OCI-M2 (cell line): Measurements from ENCODE around the gene PROCA1.
"Not testable (repeated sequence)": the region's sequence is repeated elsewhere in the genome, so short reads cannot be mapped to it uniquely, and the experiment has no call there.

ENCODE experiments used
- DNase-seq: peaks from one replicate; lab custom pipeline; 2025; ENCODE audit not compliant: unreplicated experiment; lab: John Stamatoyannopoulos, UW

Gene PROCA1

DNA sequence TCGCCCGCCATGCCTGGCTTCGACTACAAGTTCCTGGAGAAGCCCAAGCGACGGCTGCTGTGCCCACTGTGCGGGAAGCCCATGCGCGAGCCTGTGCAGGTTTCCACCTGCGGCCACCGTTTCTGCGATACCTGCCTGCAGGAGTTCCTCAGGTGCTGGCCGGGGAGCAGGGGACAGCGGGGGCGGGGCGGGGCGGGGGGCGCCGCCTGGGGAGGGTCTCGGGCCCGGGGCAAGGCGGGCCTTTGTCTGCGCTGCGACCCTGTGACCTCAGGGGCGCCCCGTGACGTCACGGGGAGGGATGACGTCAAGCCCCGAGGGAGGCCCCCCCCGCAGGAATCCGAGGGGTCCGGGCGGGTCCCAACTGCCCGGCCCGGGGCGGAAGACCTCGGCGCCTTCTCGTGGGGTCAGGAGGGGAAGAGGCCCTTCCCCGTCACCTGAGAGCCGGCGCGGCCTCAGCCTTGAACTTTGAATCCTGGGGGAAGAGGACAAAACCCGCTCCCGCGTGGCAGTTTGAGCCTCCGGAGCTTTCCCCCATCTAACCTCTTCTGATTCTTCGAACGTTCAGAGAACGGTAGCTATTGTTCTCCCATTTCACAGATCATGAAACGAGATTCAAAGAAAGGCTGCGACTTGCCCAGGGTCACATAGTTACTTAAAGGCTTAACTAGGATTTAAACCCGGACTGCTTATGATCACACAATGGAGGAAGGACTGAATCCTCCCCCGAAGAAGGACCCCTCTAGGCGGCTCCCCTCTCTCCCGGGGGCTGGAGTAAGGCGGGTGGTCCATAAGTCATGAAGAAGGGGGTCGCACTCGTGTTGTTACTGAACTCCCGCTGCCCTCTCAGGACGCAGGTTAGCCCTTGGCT is 32.6 kb upstream of the PROCA1 start:
- no peak for DNase-seq

DNA sequence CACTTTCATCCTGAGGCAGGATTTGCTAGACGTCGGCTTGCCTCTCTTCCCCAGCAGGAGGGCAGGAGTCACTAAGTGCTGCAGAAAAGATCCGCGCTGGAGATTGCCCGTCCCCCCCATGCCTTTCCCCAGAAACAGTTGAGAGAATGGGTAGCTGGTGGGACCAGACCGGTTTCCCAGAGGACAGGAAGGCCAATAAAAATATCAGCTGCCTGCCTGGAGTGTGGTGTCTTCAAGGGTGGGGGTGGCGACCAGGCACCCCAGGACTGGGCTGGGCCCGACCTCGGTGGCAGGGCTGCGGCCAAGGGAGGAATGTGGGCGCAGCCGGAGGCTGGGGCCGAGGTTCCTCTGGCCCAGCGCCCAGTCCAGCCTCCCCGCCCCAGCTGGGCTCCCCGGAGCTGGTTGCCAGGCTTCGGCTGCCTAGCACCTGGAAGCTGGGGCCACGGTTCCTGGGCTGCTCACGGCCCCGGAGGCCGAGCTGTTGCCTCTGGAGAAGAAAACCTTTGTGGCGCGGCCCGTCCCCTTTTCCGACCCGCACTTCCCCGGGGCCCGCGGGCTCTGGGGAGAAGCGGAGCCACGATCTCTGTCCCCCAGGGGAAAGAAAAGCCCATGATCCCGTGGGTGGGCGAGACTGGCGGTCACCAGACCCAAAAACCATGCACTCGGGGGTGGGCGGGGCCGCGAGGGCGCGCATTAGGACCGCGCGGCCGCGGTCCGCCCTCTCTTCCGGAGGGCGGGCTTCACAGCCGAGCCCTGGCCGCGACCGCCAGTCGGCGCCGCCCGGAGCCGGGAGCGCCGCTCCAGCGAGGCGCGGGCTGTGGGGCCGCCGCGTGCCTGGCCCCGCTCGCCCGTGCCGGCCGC is 31.8 kb upstream of the PROCA1 start, which contains the start of gene TRAF4:
Gene TRAF4 (plus strand): TSS at position 769 of the 861 bp plus-strand sequence. CDS start 102 bp downstream, outside the sequence.
- DNase-seq = no peak

GRCh38 chr17:28741358-28742349 is 30.0 kb upstream of the PROCA1 start:
- DNase-seq = no peak

DNA sequence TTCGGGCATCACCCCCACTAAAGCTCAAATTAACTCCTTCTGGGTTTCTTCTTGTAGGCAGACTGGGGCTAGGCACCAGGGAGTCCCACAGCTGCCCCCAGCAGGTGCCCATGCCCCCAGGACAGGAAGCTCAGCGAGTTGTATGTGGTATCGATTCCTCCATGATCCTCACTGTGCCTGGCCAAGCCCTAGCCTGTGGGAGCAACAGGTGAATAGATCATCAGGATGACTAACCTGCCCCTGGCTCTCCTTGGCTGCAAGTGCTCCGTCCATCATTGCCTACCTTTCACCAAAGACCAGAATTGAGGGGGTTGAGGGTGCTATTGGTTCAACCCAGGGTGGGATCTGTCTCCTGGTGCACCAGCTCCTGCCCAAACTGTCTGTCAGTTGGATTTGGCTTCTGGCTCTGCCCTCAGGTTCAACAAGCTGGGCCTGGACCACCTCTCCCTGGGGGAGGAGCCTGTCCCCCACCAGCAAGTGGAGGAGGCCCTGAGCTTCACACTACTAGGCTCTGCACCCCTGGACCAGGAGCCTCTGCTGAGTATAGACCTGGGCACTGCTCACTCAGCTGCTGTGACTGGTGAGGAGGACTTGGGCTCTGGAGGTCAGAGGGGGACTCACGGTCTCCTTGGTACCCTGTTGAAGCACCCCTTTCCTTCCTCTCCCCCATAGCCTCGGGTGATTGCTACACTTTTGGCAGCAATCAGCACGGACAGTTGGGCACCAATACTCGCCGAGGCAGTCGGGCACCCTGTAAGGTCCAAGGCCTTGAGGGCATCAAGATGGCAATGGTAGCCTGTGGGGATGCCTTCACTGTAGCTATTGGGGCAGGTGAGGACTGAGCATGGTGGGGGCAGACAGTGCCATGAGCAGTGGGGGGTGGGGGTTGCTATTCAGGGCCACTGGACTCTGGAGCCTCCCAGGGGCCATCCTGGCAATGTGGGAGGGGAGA is 29.0 kb upstream of the PROCA1 start:
- DNase-seq = no peak

DNA sequence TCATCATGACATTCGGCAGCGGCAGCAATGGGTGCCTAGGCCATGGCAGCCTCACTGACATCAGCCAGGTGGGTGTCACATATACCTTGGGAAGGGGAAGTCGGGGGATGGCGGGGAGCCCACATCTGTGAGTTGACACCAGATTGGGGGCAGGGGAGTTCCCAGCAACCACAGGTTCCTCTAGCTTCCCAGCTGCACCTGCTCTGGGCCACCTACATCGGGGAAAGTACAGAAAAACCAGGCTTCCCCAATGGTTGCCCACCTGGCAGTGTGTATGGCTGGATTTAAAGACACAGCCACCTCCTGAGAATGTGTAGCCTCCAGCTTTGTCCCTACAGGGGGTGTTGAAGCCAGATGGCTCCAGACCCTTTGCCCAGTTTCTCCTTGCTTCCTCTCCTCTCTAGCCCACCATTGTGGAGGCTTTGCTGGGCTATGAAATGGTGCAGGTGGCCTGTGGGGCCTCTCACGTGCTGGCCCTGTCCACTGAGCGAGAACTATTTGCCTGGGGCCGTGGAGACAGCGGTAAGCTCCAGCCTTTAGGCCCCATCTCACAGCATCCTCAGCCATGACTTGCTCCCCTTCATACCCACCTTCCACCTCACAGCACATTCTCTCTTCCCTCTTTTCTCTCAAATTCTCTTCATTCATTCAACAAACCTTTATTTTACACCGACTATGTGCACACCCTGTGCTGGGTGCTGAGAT is 27.1 kb upstream of the PROCA1 start:
- no peak for DNase-seq

DNA sequence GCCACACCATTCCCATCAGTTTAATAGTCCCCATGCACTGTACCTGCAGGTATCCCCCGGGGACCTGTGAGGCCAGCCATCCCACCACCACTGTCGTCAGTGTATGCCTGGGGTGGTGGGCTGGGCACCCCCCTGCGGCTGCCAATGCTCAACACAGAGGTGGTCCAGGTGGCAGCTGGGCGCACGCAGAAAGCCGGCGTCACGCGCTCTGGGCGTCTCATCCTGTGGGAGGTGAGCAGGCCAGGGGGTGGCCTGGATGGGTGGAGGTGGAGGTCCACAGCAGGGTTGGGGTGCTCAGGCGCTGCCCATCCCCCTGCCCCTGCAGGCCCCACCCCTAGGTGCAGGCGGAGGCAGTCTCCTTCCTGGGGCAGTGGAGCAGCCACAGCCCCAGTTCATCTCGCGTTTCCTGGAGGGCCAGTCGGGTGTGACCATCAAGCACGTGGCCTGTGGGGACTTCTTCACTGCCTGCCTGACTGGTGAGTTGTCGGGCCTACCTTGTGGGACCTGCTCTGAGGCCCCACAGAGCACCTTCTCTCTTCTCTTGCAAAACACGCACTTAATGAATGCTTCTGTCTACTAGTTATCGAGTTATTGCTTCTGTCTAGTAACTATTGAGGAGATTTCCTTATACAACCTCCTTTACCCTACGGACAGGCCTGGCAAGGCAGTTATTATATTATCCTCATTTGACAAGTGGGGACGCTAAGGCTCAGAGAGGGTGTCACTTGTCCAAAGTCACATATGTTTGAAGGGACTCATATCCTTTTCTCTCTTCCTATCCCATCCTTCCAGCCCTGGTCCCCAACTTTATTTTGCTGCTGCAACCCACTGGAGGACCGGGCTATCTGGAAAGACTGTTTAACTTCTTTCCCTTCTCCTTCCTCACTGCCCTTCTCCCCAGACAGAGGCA is 26.3 kb upstream of the PROCA1 start:
- no peak for DNase-seq

DNA sequence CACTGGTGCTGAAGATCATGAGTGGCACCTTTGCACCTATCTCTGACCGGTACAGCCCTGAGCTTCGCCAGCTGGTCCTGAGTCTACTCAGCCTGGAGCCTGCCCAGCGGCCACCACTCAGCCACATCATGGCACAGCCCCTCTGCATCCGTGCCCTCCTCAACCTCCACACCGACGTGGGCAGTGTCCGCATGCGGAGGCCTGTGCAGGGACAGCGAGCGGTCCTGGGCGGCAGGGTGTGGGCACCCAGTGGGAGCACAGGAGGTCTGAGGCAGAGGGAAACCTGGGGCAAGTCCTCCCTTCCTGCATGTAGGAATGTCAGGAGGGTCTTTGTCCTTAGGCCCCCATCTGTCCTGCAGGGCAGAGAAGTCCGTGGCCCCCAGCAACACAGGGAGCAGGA is 25.6 kb upstream of the PROCA1 start:
- DNase-seq = no peak

- DNase-seq = not testable (repeated sequence)
These were observed 24.5 kb upstream of the PROCA1 start for GRCh38 chr17:28735913-28736769.

- no peak for DNase-seq
These were observed 23.6 kb upstream of the PROCA1 start for GRCh38 chr17:28735242-28735722.

DNA sequence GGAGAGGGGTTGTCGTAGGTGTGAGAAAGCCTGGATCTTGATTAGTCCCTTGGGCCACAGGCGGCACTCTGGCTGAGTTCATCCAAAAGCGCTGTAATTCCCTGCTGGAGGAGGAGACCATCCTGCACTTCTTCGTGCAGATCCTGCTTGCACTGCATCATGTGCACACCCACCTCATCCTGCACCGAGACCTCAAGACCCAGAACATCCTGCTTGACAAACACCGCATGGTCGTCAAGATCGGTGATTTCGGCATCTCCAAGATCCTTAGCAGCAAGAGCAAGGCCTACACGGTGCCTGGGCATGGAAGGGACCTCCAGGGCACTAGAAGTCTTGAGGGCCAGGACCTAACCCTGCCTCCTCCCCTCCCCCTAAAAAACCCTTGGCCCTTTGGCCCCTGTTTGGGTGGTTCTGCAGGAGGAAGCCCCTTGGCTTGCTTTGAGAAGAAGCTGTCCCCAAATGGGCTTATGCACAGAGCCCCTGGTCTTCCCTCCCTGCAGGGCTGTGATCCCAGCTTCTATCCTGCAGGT is 23.1 kb upstream of the PROCA1 start:
- no peak for DNase-seq

DNA sequence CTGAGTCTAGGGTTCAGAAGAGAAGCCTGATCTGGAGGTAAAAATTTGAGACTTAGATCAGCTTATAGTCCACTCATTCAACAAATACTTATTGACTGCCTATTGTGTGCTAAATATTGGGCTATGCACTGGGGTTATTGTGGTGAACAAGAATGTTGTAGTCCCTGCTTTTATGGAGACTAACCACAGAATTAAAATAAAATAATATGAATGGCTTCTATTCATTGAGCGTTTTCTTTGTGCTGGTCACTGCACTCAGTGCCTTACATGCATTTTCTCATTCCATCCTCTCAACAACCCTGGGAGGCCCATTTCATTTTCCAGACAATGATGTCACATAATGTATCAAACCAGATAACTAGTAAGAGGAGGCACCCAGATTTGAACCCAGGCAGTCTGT is 21.7 kb upstream of the PROCA1 start:
- DNase-seq = no peak

GRCh38 chr17:28729950-28730330 is 18.3 kb upstream of the PROCA1 start:
- no peak for DNase-seq

DNA sequence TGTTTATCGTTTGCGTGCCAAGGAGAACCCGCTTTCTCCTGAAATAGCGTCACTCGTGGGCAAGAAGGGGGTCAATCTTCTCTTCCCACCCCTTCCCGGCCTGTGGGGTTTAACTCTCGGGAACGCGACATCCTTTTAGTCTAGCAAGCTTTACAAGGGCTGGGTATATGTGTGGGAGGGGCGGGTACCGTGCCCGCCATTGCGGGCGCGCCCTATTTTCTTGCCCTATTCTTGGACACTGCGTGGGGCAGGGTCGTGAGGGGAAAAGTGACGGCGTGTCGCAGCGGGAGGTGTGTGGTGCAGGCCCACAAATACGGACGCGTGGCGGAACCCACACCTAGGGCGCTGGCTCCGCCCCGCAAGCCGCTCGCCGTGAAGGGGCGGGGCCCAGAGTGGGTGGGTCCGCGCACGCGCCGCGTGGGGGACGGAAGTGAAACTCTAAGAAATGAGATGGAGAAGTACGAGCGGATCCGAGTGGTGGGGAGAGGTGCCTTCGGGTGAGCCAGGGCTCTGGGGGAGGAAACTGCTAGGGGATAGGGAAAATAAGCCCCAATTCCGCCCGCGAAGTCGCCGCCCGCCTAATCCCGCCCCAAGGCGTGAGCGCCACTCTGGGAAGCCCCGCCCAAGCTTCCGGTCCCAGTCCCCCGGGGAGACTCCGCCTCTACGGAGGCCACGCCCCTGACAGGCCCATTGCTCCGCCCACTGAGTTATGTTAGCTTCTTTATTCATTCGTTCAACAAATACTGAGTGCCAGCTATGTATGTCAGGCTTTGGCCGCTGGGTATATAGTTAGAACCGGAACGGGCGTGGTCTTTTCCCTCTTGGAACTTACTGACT is 16.9 kb upstream of the PROCA1 start, which contains the start of gene NEK8:
Gene NEK8 (plus strand): TSS at position 425 of the 837 bp plus-strand sequence. CDS start 26 bp downstream, at position 451.
- peak; percentile 90 for DNase-seq

DNA sequence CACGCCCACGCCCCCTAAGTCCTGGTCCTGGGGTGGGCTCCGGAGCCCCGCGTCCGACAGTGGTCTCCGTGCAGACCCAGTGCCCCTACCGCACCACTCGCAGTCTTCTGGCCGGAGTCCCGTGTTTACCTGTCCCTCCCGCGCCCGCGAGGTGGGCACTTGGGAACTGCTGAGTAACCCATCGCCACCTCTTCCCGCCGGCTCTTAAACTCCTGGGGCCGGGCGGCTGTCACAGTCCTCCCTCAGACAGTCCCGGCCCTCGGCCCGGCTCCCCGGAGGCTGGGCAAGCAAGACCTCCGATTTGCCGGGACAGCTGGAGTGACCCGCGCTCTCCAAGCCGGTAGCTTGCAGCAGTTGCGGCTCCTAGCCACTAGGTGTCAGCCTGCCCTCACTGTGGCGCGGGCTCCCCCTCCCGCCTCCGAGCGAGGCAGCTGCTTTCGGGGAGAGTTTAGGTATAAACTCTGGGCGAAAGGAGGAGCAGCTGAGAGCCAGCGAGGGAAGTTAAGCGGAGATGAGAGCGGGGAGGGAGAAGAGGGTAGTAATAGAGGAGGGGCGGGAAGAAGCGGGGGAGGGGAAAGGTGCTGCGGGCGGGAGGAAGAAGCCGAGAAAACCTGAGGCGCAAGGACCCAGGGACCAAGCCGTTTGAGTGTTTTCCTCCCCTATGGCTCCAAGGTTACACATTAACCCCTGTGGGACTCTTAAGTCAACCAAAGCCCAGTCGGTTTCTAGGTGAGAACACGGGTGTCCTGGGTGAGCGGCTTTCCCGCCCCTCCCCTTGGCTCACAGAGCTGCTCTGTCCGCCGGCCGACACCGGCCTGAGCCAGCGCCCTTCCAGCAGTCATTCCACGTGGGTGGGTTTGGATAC is 15.2 kb upstream of the PROCA1 start:
- DNase-seq = peak; percentile 59

DNA sequence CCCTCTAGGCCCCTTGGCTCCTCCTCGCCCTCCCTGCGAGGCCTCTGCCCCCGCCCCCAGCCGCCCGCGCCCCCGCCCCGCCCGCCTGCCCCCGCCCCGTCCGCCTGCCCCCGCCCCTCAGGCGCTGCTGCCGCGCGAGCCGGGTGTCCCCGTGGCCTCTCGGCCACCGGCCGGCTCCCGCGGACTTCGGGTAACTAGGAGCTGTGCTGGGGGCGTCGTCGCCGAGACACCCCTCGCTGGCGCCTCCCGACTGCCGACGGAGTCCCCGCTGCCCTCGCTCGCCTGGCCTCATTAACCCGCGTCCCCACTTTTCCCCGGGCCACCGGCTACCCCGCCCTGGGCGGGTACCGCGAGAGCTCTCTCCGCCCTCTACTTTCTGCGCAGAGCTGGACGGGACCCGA is 14.5 kb upstream of the PROCA1 start, which contains the start of gene TLCD1:
Gene TLCD1 (minus strand): TSS at position 8 of the 401 bp plus-strand sequence. CDS start 136 bp downstream, outside the sequence.
- no peak for DNase-seq
